ENCODE measurements around the gene DHX9.
A peak's percentile ranks its signal among the peaks of the same experiment; 100 is the strongest.

DHX9 gene

DNA sequence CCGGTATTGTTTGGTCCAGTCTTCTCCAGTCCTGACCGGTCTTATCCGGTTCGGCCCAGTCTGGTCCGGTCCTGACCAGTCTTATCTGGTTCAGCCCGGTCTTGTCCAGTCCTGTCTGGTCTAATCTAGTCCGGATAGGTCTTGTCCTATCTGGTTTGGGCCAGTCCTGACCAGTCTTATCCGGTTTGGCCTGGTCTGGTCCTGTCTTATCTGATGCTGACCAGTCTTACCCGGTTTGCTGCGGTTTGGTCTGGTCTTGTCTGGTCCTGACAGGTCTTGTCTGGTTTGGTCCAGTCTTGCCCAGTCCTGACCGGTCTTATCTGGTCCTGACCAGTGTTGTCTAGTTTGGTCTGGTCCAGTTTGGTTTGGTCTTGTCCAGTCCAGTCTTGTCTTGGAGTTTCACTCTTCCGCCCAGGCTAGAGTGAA is 30.1 kb downstream of the DHX9 start:
- no peaks in the 10 kb centered on the region for H3K27me3 ChIP-seq

DNA sequence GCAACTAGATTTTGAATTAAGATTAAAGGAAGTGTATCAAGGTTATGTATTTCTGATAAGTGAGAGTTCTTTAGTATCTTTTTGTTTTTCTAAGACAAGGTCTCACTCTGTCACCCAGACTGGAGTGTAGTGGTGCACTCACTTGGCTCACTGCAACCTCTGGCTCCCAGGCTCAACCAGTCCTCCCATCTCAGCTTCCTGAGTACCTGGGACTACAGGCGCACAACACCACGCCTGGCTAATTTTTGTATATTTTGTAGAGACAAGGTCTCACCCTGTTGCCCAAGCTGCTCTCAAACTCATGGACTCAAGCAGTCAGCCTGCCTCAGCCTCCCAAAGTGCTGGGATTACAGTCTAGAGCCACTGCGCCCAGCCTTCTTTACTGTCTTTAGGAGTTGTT is 33.7 kb downstream of the DHX9 start:
- H3K27me3 ChIP-seq = no peaks in the 10 kb centered on the region
- TF ChIP-seq, protein P1, sequence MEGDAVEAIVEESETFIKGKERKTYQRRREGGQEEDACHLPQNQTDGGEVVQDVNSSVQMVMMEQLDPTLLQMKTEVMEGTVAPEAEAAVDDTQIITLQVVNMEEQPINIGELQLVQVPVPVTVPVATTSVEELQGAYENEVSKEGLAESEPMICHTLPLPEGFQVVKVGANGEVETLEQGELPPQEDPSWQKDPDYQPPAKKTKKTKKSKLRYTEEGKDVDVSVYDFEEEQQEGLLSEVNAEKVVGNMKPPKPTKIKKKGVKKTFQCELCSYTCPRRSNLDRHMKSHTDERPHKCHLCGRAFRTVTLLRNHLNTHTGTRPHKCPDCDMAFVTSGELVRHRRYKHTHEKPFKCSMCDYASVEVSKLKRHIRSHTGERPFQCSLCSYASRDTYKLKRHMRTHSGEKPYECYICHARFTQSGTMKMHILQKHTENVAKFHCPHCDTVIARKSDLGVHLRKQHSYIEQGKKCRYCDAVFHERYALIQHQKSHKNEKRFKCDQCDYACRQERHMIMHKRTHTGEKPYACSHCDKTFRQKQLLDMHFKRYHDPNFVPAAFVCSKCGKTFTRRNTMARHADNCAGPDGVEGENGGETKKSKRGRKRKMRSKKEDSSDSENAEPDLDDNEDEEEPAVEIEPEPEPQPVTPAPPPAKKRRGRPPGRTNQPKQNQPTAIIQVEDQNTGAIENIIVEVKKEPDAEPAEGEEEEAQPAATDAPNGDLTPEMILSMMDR (IDR thresholded peaks at IDR 0.05; ENCODE audit: low read depth, low read length) = no peak
- H3K4me1 ChIP-seq = no peaks in the 10 kb centered on the region
- DNase-seq = no peak
- peaks cover 97% of the 10 kb centered on the region for H3K36me3 ChIP-seq
- no peak overlapping the region for H3K4me3 ChIP-seq (ENCODE audit: low read depth, low read length)
- H3K9me3 ChIP-seq = no peaks in the 10 kb centered on the region

More for the DNA sequence above, 30.1 kb downstream of the DHX9 start:
- no peaks in the 10 kb centered on the region for H3K9me3 ChIP-seq
- peak; percentile 19 for DNase-seq
- H3K4me3 ChIP-seq (ENCODE audit: low read depth, low read length) = no peak overlapping the region
- TF ChIP-seq, protein P1 (IDR thresholded peaks at IDR 0.05; ENCODE audit: low read depth, low read length) = no peak
- peaks cover 97% of the 10 kb centered on the region for H3K36me3 ChIP-seq
- H3K4me1 ChIP-seq = no peaks in the 10 kb centered on the region

DNA sequence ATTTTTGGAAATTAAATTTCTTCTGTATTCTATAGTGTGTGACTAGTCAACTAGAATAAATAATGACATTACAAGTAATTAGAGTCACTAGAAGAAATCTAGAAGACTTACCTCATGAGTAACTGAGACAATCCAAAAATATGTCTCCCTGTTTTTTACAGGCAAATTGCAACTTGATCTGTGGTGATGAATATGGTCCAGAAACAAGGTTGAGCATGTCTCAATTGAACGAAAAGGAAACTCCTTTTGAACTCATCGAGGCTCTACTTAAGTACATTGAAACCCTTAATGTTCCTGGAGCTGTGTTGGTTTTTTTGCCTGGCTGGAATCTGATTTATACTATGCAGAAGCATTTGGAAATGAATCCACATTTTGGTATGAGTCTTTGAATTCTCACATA is 36.7 kb downstream of the DHX9 start:
- TF ChIP-seq, protein P1 (IDR thresholded peaks at IDR 0.05; ENCODE audit: low read depth, low read length) = no peak
- Histone ChIP-seq H3K4me1 (no peaks in the 10 kb centered on the region), H3K9me3 (no peaks in the 10 kb centered on the region), H3K4me3 (ENCODE audit: low read depth, low read length) (no peak overlapping the region), H3K27me3 (no peaks in the 10 kb centered on the region), H3K36me3 (peaks cover 97% of the 10 kb centered on the region)
- DNase-seq = no peak

DNA sequence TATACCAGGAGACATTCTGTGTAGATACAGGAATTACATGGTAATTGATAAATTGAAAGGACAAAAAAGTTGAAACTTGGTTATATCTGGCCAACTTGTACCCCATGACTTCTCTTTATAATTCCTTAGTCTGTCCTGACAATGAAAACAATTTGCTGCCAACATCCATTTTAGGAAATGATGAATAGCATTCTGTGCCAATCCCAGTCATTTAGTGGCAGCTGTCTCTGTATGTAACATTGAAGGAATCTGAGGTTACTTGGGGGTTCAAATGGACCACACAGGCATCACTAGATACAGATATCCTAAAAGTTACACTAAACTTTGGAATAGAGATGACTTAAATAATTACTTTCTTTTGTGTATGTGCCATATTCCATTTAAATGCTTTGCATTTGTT is 38.2 kb downstream of the DHX9 start:
- no peaks in the 10 kb centered on the region for H3K27me3 ChIP-seq
- no peak overlapping the region for H3K4me3 ChIP-seq (ENCODE audit: low read depth, low read length)
- no peaks in the 10 kb centered on the region for H3K4me1 ChIP-seq
- no peaks in the 10 kb centered on the region for H3K9me3 ChIP-seq
- peaks cover 97% of the 10 kb centered on the region for H3K36me3 ChIP-seq
- DNase-seq = no peak
- TF ChIP-seq, protein P1 (IDR thresholded peaks at IDR 0.05; ENCODE audit: low read depth, low read length) = no peak

- Histone ChIP-seq H3K4me1 (no peaks in the 10 kb centered on the region), H3K27me3 (no peaks in the 10 kb centered on the region), H3K36me3 (peaks cover 100% of the 10 kb centered on the region), H3K4me3 (ENCODE audit: low read depth, low read length) (no peak overlapping the region), H3K9me3 (no peaks in the 10 kb centered on the region)
- TF ChIP-seq, protein P1 (IDR thresholded peaks at IDR 0.05; ENCODE audit: low read depth, low read length) = no peak
- no peak for DNase-seq
These were observed 38.7 kb downstream of the DHX9 start for GRCh38 chr1:182877842-182878241.

- Histone ChIP-seq H3K4me1 (no peaks in the 10 kb centered on the region), H3K9me3 (no peaks in the 10 kb centered on the region), H3K4me3 (ENCODE audit: low read depth, low read length) (no peak overlapping the region), H3K27me3 (no peaks in the 10 kb centered on the region), H3K36me3 (peaks cover 95% of the 10 kb centered on the region)
- TF ChIP-seq, protein P1 (IDR thresholded peaks at IDR 0.05; ENCODE audit: low read depth, low read length) = no peak
- no peak for DNase-seq
These were observed 45.7 kb downstream of the DHX9 start for GRCh38 chr1:182884872-182885271.

Data from BE2C (cell line).